GM18867 (cell line): Measurements from ENCODE around the gene RAMP1.

ENCODE experiments used
- ATAC-seq: cut with Tn5 transposase; IDR thresholded peaks from one replicate; pipeline ENCODE4 v1.9.1; 2021; ENCODE audit warnings: mild to moderate bottlenecking, moderate library complexity; ENCODE audit not compliant: unreplicated experiment

Gene RAMP1

GRCh38 chr2:237894396-237894979 lies 35.1 kb downstream of the RAMP1 start:
- no peak for ATAC-seq

DNA sequence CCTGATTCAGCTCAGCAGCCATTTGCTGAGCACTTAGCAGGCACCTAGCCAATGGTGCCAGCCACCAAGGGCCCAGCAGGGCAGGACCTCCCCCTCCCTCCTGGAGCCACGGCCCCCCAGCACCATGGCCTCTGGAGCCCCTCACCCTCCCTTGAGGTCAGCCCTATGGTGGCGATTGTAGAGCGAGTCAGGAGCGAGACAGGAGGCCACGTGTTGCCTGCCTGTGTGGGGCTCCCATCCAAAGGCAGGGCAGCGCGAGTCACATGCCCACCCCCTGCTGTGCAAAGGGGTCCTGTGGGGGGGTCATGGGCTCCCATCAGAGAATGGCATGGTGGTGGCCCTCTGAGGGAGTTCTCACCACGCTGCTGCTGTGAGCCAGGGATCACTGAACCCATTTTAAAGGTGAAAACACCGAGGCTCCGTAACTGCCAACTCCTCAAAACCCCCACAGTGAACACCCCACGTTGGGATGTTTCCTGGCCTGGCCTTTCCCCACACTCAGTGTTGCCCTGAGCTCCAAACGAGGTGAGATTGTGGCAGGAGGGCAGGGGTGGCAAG lies 35.6 kb downstream of the RAMP1 start:
- no peak for ATAC-seq

- ATAC-seq = no peak
Observed at GRCh38 chr2:237895544-237896506, 36.4 kb downstream of the RAMP1 start.

- no peak for ATAC-seq
Observed at GRCh38 chr2:237896507-237896892, 37.1 kb downstream of the RAMP1 start.

DNA sequence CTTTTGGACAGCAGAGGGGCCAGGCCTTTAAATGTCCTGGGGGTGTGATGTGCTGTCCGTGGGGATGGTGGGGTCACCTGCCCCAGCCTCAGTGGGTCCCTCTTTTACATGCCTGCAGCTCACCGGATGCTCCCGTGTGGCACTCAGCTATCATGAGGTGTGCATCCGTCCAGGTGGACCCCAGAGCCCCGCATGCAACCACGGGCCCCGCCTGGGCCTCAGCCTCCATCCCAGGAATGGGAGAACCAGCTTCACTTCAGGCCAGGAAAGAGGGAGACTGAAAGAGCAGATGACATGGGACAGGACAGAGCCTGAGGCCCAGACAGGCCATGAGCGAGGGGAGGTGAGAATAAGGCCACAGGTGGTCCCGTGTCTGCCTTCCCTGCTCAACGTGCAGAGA lies 37.5 kb downstream of the RAMP1 start:
- ATAC-seq = no peak

GRCh38 chr2:237898057-237898414 lies 38.6 kb downstream of the RAMP1 start:
- no peak for ATAC-seq

DNA sequence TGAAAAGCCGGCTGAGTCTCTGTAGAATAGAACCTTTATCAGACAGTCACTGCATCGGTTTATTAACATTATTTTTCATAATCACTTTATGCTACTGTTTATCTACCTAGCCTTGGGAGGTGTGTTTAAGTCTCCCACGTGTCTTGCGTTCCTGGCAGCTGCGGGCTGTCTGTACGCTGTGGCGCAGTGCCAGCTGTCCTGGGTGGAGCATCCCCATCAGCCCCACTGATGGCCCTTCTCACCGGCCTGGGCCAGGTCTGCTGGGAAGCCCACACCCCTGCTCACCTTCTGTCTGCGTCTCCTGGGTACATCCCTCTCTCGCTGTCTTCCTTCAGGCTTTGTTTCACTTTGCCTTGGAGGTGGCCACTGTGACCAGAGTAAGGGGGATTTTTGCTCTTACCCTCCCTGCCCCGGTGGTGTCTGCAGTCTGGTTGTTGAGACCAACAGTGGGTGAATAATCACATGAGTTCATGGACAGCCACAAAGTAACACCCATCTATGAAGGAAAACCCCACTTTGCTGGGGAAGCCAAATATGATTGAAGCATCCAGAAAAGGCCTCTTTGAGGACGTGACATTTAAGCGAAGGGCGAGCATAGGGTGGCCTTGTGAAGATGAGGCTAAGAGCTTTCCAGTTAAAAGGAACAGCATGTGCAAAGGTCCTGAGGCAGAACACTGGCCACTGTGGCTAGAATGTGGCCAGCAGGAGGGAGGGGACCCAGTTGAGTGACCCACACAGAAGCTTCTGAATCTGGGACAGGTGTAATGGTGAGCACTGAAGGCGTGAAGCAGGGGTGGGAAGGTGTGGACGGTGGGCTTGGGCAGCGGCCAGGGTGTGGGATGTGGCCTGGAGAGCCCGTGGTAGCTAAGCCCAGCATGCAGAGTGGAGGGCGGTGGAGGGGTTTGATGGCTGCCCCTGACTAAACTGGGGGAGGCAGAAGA lies 41.7 kb downstream of the RAMP1 start:
- ATAC-seq = no peak

DNA sequence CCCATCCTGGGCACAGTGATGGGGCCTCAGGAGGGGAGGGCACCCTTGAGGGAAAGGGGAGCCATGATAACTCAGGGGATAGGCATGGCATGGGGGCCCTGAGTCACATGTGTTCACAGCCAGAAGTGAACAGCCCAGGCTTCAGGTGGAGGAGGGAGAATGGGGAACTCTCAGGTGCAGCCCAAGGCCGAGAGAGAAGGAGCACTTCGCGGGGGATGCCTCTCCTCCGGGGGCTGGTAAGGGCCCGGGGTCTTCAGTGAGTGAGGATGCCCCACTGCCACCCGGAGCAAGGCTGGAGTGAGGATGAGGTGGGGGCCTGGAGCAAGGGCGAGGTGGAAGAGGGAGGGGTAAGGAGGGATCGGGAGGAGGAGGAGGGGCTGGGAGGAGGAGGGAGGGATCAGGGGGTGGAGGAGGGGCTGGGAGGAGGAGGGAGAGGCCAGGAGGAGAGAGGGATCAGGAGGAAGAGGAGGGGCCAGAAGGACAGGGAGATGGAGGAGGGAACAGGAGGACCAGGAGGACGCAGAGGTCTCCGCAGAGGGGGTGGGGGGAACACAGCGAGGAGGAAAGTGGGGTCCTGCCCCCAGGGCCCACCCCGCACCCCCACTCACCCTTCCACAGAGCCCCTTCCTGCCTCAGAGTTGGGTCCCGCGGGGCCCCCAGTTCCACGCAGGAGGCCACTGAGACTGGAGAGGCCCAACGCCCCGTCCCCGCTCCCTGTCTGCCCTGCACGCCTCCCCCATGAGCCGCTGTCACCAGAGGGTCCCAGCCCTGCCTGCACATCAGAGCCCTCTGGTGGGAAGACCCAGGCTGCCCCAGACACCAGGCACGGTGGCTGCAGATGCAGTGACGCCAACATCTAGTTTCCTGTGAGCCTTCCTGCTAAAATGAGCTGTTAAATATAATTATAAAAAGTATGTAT lies 42.8 kb downstream of the RAMP1 start:
- no peak for ATAC-seq

- no peak for ATAC-seq
Observed at GRCh38 chr2:237904831-237905599, 45.6 kb downstream of the RAMP1 start.

GRCh38 chr2:237907144-237907543 lies 47.7 kb downstream of the RAMP1 start:
- no peak for ATAC-seq

DNA sequence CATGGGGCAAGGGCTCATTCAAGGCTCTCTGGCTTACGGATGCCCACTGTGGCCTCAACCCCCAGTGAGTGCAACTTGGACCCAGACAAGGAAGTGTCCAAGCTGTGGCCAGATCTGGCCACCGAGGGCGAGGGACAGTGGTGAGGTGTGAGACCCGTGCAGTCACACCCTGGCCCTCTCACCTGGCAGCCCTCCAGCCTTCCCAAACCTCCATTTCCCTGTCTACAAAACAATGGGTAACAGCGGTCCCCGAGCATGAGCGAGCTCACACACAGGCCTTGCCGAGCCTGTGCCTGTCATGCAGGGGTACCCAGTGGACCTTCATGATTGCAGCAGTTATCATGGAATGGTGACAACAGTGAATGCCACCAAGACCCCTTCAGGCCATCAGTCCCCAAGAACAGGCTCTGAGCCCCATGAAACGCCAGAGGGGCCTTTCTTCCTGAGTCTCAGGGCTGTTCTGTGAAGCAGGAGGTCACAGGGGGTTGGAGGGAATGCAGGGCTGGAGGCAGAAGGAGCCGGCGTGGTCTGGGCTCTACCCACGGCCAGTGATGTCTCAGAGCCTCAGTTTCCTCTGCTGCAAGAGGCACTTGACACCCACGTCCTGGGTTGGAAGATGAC lies 49.8 kb downstream of the RAMP1 start:
- ATAC-seq = no peak

DNA sequence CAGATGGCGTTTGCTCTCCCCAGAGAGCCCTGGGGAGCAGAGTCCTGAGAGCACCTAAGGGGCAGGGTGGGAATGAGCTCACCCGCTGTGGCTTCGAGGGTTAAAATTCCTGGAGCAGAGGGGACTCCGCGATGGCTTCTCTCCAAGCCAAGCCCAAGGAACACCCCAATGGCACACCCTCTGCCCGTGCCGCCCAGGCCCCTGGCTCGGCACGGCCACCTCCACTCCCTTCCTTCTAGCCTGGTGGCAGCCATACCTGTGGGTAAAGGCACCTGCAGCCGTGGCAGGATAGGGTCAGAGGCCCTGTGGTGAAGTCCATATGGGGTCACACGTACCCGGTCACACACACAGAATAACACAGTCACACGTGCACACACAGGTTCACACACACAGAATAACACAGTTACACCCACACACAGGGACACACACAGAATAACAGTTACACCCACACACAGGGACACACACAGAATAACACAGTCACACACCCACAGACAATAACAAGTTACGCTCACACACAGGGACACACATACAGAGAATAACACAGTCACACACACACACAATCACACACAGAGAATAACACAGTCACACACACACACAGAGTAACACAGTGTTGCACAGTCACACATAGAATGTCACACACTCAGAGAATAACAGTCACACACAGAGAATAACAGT lies 50.5 kb downstream of the RAMP1 start:
- ATAC-seq = no peak

GRCh38 chr2:237910576-237911362 lies 51.3 kb downstream of the RAMP1 start:
- no peak for ATAC-seq

DNA sequence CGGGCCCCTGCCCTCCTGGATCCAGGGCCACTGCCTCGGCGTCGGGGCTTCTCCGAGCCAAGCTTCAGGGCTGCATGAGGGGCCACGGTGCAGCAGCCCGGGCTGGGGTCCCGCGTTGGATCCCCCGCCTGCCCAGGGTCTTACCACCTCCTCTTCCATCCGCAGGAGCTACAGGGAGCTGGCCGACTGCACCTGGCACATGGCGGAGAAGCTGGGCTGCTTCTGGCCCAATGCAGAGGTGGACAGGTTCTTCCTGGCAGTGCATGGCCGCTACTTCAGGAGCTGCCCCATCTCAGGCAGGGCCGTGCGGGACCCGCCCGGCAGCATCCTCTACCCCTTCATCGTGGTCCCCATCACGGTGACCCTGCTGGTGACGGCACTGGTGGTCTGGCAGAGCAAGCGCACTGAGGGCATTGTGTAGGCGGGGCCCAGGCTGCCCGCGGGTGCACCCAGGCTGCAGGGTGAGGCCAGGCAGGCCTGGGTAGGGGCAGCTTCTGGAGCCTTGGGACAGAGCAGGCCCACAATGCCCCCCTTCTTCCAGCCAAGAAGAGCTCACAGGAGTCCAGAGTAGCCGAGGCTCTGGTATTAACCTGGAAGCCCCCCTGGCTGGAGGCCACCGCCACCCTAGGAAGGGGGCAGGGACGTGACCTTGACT lies 52.1 kb downstream of the RAMP1 start:
- no peak for ATAC-seq

GRCh38 chr2:237912271-237913192 lies 53.1 kb downstream of the RAMP1 start:
- no peak for ATAC-seq
